Stimulated activated CD4-positive, alpha-beta T cell treated with anti-CD3 and anti-CD28 coated beads, Interleukin-2, amount 100 ng/mL, for 4 hours (primary cell): ENCODE results near the gene HMGB1.
"Not testable (repeated sequence)": the region's sequence is repeated elsewhere in the genome, so short reads cannot be mapped to it uniquely, and the experiment has no call there.

ENCODE experiments used
- DNase-seq: peaks from one replicate; pipeline ENCODE4 v3.0.0-alpha.2; 2020; ENCODE audit warnings: low read depth

Gene HMGB1

GRCh38 chr13:30466358-30466714 lies 600 bp upstream of the HMGB1 start:
- DNase-seq = no peak

GRCh38 chr13:30465343-30465592 lies 468 bp downstream of the HMGB1 start:
- no peak for DNase-seq

GRCh38 chr13:30464496-30465342 lies 1.0 kb downstream of the HMGB1 start:
- DNase-seq = peak; percentile 78

- peak; percentile 61 for DNase-seq
Measured at GRCh38 chr13:30463787-30464495, 1.8 kb downstream of the HMGB1 start.

- not testable (repeated sequence) for DNase-seq
Measured at GRCh38 chr13:30461279-30462066, 4.3 kb downstream of the HMGB1 start.

- DNase-seq = no peak
Measured at GRCh38 chr13:30457306-30457891, 8.3 kb downstream of the HMGB1 start.

- DNase-seq = no peak
Measured at GRCh38 chr13:30456290-30456689, 9.4 kb downstream of the HMGB1 start.

- DNase-seq = no peak
Measured at GRCh38 chr13:30454991-30455390, 10.7 kb downstream of the HMGB1 start.

- DNase-seq = no peak
Measured at GRCh38 chr13:30453727-30454126, 12.0 kb downstream of the HMGB1 start.

GRCh38 chr13:30451476-30451875 lies 14.3 kb downstream of the HMGB1 start:
- not testable (repeated sequence) for DNase-seq

GRCh38 chr13:30450066-30450465 lies 15.7 kb downstream of the HMGB1 start:
- no peak for DNase-seq

- DNase-seq = no peak
Measured at GRCh38 chr13:30448441-30448840, 17.3 kb downstream of the HMGB1 start.

- no peak for DNase-seq
Measured at GRCh38 chr13:30446126-30446500, 19.6 kb downstream of the HMGB1 start.

- no peak for DNase-seq
Measured at GRCh38 chr13:30443957-30444404, 21.8 kb downstream of the HMGB1 start.

- not testable (repeated sequence) for DNase-seq
Measured at GRCh38 chr13:30443491-30443890, 22.2 kb downstream of the HMGB1 start.

GRCh38 chr13:30442926-30443325 lies 22.8 kb downstream of the HMGB1 start:
- no peak for DNase-seq

GRCh38 chr13:30440910-30441703 lies 24.6 kb downstream of the HMGB1 start:
- no peak for DNase-seq

- no peak for DNase-seq
Measured at GRCh38 chr13:30438286-30438685, 27.4 kb downstream of the HMGB1 start.

GRCh38 chr13:30437177-30437576 lies 28.6 kb downstream of the HMGB1 start:
- DNase-seq = no peak

GRCh38 chr13:30435911-30436451 lies 29.8 kb downstream of the HMGB1 start:
- no peak for DNase-seq

- no peak for DNase-seq
Measured at GRCh38 chr13:30431269-30431940, 34.3 kb downstream of the HMGB1 start.
